Putamen (tissue), 1 donor: ENCODE data around the gene PFKL.
"Not testable (repeated sequence)": the region's sequence is repeated elsewhere in the genome, so short reads cannot be mapped to it uniquely, and the experiment has no call there.

Experiments used
- DNase-seq: peaks from one replicate; pipeline ENCODE4 v3.0.0-alpha.2; 2016; ENCODE audit warnings: low spot score

PFKL gene

DNA sequence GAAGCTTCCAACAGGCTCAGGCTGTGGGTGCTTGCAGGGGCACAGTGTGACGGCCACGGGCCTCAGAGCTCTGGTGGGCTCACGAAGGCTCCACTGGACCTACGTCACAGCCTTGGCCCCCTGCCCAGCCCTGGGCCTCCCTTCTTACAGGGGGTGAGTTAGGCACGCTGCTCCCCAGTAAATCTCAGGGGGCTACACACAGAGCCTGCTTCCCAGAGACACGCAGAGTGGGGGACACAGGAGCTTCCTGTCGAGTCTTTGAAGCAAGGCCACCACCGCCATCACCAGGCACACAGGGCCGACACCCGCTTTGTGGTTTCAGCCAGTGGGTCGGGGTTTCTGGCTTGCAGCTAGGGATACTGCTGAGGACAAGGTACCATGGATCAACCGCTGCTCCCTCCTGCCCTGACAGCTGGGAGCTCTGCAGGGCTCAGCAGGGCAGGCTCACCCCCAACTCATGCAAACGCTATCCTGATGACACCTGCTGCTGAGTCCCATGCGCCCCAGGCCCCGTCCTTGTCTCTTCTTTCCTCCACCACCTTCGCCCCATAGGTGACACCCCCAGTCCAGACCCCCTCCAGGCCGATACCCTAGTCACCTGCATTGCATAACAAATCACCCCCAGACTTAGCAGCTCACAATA, 44.8 kb downstream of the PFKL start:
- no peak for DNase-seq

DNA sequence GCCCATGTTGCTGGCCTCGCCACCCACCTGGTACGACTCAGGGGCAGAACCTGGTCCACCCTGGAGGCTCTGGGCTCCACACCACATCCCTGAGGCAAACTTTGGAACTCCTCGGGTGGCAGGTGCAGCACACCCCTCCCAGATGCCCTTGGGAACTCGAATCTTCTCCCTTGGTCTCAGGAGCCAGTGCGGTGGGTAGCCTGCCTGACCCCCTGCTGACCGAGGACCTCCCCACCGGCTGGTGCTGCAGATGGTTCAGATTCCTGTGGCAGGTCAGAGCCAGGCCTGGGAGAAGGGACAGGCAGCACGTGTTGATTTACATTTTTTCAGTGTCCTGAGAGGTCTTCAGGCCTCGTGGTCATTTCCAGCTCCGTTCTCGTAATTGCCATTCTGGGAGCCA, 45.6 kb downstream of the PFKL start:
- no peak for DNase-seq

DNA sequence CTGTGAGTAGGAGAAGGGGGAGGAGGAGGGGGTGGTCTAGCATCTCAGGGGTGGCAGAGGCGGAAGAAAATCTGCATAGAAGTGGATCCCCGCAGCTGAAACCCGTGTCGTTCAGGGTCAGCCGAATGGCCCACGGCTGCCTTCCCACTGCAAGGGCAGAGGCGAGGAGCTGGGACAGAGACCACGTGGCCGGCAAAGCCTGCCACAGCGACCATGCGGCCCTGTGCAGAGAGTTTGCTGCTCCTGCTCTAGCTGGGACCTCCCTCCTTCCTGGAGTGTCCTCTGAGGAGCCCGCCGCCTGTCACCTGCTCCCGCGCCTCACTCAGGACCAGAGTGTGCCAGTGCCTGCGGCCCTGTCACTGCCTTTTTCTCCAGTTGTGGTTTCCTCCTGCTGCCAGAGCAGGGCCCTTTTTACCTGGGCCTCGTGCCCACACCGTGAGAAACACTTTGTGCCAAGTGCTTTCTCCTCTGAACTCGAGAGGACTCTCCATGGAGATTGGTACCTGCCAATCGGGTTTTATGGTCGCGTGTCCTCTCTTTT, 48.1 kb downstream of the PFKL start:
- no peak for DNase-seq

DNA sequence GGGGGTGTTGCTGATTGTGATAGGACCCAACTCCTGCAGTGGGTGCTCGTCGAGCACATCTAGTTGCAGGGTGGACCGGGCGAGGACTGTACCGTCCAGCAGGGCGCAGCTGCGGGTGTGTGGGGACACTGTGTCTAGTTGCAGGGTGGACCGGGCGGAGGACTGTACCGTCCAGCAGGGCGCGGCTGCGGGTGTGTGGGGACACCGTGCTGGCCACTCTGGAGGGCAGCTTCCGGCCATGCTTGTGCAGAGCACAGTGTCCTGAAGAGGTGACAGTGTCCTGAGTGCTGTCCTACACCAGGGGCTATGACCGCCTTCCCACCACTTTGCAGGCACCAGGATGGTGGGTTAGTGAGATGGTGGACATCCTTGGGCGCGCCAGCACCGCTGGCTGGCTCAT, 49.0 kb downstream of the PFKL start:
- DNase-seq, result no peak

DNA sequence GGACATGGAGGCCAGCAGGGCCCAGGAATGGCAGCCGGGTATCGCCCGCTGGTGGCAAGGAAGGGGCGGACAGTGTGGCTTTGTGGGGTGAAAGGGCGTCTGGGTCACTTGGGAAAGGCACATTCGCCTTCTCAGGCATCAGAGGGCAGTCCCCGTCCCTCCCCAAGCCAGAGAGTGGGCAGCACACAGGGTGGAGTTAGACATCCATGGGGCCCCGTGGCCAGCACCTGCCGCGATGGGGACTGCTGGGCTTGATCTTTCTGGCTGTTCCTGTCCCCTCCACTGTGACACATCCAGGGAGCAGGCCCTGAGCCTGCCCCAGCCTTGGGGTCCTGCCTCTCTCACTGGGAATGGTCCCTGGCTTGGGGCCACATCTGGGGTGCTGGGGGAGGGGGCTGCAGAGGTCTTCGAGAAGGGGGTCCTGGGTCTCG, 49.6 kb downstream of the PFKL start:
- DNase-seq, result no peak

DNA sequence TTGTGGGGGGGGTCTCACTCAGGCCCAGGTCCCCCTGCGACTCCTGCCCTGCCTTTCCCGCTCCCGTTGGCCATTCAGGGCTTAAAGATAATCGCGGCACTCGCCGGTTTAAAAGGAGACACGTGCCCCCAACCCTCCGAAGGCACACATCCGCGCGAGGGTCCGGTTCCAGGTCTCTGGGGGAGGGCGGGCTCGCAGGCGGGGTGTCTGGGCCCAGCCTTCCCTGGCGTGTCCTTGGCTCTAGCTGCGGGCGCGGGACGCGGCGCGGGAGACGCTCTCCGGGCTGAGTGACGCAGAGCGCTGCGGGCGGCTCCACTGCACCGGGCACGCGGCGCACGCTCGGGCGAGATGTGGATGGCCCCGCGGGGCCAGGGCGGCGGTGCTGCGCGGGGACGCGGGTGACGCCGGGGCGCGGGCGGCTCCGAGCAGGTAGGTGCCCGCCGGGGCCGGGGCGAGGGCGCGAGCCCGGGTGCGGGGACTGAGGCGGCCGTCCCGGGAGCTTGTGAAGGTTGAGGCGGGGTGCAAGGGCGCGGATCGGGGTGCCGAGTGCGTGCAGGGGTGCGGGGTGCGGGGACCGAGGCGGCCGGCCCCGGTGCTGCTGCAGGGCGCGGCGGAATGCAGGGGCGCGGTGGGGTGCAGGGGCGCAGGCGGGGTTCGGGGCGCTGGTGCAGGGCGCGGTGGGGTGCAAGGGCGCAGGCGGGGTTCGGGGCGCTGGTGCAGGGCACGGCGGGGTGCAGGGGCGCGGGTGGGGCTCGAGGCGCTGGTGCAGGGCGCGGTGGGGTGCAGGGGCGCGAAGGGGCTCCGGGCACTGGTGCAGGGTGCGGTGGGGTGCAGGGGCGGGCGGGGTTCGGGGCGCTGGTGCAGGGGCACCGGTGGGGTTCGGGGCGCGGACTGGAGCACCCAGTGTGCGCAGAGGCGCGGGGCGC, 50.3 kb downstream of the PFKL start:
- no peak for DNase-seq

DNA sequence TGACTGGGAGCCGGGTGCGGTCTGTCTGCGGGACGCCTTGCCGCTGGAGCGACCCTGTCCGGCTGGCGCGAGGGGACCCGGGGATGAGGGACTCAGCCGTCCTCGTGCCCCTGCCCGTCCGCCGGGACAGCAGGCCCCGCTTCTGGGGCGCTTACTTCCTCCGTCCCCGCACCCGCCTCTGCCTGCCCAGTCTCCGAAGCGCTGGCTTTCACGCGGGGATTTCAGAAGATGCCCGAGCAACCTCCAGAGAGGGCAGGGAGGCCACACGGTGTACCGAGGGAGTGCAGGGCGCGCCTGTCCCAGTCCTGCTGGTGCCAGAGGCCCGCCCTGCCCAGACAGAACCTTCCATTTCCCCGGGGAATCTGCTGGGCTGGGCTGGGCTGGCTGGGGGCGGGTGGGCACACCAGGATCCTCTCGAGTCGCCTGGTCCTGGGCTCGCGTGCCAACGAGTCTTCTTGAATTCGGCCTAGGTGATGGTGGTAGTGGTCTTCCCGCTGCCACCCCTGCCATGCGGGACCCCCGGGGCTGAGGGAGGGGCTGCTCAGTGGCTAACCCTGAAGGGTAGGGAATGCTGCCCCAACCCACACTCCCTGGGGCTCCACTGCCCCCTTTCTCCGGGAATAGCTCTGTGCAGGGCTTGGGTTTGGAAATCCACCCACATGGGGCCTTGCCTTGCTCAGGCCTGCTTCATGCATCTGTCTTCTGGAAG, 51.1 kb downstream of the PFKL start:
- DNase-seq, result no peak

DNA sequence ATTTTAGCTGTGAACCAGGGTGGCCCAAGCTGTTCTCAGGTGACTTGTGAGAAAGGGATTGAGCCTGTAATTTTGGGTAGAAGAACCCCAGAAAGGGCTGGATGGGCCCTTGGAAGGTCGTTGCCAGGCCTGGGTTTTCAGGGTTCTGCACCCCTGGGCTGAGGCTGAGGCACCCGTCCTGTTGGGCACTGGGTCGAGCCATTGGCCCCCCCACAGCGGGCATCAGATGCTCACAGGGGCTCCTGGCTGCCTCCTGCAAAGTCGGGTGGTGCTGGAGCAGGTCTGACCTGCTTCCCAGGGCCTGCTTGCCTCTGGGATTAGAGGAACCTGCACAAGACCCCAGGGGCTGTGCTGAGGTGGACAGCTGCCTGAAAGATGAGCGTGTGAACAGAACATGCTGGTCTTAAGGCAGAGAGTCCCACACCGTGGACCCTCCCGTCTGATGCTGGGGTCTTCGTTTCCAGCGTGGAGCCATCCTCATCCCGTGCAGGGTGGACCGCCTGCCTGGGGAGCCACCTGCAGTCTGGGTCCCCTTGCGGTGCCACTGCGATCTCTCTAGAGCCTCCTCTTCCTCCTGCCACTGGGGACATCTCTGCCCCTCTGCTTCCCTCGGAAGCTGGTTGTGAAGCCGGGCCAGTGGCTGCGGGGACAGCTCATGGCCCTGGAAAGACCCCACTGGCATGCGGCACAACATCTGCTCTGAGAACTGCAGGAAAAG, 51.8 kb downstream of the PFKL start:
- no peak for DNase-seq

DNA sequence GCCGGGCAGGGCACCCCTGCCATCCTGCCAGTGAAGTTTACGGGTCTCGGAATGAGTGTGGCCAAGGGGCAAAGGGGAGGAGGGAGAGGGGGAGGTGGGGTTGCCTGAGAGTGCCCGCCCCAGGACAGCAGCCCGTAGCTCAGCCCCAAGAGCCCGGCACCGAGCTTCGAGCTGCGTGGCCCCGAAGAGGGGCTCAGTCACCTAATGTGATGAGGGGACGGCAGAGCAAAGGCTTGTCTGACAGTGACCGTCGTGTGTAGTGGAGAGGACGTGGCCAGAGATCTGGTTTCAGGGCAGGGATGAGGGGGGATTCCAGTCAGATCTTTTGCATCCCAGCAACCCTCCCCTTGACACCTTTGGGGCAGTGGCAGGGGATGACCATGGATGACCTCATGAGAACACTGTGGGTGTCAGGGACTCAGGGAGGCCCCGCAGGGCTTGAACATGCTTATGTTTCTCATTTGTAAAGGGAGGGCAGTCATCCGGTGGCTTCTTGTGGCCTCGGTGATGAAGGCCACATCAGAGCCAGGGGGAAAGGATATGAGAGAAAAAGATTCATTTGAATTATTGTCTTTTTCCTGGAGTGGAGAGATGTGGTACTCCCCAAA, 52.5 kb downstream of the PFKL start:
- DNase-seq, result no peak

DNA sequence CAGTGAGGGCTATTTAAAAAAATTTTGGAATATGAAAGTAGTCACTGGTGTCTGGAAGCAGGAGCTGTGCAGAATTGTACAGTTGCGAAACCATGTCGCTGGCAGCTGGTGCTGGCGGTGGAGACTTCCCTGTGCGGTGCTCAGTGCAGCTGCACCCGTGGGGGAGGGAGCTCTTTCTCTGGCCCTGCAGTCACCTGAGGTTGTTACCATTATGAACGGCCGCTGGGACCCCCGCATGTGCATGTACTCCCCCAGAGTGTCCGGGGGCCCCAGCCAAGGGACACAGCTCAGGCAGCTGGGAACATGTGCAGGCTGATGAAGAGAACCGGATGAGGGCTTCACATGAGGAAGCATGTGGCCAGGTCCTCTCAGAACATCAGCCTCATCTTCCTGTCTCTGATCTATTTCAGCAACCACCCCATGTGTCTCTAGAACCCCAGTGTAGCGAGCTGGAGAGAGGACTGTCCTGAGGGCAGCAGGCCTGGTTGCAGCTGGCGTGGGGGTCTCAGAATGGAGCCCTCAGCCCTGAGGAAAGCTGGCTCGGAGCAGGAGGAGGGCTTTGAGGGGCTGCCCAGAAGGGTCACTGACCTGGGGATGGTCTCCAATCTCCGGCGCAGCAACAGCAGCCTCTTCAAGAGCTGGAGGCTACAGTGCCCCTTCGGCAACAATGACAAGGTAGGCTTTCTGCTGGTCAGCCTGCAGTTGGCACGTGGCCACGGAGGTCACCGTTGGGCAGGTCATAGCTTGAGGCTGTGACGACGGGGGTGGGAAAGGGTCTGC, 53.5 kb downstream of the PFKL start, which contains the start of gene TRPM2:
Gene TRPM2 (plus strand): TSS at position 431 of the 780 bp plus-strand sequence. CDS start 80 bp downstream, at position 511.
- DNase-seq, result no peak

DNA sequence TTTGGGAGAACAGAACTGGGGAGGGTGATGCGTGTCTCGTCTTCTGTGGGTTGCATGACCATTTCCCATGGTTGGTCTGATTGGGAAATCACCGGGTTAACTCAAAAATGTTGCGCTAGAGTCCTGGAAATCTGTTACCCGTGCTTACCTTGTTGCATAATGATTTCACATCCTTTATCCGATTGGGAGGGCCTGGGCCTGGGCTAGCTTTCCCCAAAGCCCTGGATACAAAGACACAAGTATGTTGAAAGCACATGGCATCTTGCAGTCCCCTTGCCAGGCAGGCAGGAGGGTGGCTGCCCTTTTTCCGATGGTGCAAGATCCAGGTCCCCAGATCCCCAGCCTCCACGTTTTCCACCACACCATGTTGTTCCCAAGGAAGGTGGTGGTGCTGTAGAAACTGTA, 54.1 kb downstream of the PFKL start:
- DNase-seq, result no peak

DNA sequence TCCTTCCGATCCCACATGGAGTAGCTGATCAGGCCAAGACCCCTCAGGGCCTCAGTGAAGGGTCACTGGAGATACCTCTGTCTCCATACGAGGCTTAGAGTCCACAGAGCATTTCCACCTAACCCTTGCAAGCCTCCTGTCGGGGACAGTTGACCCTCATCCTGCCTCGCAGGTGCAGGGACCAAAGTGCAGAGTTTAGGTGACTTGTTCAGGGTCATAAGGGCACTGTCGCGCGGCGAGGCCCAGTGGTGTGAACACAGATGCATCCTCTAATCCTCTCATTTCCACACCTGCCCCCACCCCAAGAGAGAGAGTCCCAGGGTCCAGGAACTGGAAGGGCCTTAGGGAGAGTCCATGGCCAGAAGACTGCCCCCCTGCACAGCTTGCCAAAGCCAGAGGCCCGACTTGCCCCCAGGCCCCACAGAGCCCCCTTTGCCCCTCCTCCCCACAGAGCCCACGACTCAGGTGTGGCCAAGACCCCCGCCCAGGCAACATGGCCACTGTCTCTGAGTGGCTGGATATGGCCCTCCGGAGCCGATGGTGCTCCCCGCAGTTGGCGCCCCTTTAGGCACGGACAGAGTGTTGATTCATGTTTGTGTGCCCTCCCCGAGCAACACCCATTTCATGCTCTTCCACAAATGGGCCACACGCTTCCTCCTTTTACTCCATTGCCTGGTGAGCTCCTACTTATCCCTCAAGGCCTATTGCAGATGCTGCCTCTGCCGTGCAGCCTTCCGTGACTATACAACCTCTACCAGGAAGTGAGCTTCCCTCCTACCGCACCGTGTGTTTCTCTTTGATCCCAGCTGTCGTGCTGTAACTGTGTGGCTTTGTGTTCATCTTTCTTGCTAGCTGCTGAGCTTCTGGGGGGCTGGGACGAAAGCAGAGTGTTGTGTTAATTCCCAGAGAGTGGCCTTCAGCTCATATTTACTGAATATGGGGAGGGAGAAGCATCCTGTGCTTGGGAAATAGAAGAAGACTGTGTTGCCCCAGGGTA, 55.2 kb downstream of the PFKL start:
- DNase-seq, result no peak

DNA sequence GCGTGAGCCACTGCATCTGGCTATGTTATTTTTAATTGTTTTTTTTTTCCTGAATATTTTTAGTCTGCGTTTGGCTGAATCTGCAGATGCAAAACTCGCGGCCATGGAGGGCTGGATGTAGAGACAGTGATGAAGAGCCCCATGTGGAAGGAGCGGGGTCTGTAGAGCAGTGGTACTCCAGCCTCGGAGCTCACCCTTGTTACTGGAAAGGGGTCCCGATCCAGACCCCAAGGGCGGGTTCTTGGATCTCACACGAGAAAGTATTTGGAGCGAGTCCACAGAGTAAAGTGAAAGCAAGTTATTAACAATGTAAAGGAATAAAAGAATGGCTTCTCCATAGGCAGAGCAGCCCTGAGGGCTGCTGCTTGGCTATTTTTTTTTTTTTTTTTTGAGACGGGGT, 56.3 kb downstream of the PFKL start:
- no peak for DNase-seq

DNA sequence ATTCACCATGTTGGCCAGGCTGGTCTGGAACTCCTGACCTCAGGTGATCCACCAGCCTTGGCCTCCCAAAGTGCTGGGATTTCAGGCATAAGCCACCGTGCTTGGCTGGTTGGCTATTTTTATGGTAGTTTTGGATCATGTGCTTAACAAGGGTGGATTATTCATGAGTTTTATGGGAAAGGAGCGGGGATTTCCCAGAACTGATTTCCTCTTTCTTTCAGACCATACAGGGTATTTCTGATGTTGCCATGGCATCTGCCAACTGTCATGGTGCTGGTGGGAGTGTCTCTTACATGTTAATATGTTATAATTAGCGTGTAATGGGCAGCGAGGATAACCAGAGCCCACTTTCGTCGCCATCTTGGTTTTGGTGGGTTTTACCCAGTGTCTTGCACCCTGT, 56.8 kb downstream of the PFKL start:
- DNase-seq, result no peak

DNA sequence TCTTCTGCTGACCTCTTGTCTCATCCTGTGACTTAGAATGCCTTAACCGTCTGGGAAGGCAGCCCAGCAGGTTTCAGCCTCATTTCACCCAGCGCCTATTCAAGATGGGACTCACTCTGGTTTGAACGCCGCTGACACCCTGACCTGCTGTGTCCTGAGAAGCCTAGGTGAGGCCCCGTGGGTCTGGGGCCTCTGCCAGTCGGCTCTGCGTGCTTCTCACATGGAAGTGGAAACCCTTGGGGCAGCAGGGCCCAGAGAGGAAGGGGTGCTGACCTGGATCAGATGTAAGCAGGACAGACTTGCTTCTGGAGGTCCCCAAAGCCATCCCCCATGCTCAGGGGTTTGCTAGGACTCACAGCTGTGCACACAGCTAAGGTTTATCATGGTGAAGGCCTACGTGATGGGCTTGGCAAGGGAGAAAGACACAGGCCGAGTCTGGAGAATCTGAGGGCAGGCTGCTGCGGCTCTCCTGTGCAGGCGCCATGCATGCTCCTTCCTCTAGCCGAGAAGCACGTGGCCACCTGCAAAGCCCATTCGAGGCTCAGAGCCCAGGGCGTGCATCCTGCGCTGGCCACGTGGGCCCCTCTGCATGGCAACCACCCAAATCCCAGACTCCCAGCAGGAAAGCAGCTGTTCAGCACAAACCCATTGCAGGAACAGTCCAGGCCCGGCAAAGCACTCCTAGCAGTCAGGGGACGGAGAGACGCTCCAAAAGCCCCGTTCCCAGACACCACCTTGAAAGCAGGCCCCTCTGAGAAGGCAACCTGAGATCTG, 57.4 kb downstream of the PFKL start:
- DNase-seq, result no peak

DNA sequence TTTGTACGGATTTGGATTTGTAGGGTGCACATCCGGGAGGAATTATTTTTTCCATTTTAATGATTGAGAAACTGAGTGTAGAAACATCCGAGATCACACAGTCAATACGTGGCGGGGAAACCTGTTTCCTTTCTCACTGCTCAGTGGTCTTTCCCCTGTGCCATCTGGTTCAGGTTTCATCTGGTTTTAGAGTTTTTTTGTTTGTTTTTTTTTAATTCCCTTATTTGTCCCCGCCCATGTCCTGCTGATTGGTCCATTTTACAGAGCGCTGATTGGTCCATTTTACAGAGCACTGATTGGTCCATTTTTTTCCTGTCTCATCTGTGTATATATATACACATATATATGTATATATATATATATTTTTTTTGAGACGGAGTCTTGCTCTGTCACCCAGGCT, 59.5 kb downstream of the PFKL start:
- no peak for DNase-seq

DNA sequence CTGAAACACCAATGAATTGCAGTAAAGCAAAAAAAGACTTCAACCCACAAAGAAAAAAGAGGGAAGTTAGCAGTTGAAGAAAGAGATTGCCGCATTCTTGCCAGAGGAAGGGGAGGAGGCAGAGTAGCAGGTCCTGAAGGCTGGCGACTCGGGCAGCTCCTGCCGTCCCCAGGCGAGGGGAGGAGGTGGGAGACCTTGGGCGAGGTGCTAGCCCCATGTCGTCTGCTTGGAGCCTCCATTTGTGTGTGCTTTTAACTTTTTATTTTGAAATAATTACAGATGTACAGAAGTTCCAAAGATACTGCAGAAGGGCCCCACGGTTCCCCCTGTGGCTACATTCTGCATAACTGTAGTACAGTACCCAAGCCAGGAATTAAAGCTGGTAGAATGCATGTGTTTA, 60.3 kb downstream of the PFKL start:
- DNase-seq, result no peak

DNA sequence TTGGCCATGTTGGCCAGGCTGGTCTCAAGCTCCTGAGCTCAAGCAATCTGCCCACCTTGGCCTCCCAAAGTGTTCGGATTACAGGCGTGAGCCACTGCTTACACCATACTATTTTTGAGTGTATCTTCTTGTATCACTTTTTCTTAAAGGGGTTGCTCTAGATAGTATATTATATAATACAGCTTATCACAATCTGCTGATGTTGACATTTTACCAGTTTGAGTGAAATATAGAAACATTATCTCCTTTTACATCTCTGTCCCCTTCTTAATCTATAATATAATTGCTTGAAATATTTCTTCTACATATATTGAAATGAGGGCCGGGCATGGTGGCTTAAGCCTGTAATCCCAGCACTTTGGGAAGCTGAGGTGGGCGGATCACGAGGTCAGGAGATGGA, 62.0 kb downstream of the PFKL start:
- not testable (repeated sequence) for DNase-seq

DNA sequence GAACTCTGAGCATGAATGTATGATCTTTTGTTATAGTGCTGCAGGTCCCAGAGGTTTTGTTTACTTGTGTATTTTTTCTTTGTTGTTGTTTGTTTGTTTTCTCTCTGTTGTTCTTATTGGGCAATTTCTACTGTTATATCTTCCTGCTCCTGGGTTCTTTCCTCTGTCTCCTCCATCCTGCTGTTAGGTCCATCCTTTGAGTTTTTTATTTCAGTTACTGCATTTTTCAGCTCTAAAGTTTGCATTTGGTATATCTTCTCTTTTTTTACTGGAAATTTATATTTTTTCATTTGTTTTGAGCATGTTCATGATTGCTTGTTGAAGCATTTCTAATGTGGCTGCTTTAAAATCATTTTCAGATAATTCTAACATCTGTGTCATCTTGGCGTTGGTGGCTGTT, 63.4 kb downstream of the PFKL start:
- DNase-seq, result no peak
